Lower leg skin (tissue), 3 donors: ENCODE measurements around the gene IQUB.
"Not testable (repeated sequence)": the region's sequence is repeated elsewhere in the genome, so short reads cannot be mapped to it uniquely, and the experiment has no call there.

Source experiments
- POLR2A ChIP-seq, 2 donors: fragments of 450-650 bp; IDR thresholded peaks; one replicate each; pipeline ENCODE4 v1.6.1; 2016 to 2017; ENCODE audit warnings: antibody characterized with exemption in 2 of 2, mild to moderate bottlenecking in 1 of 2, moderate library complexity in 1 of 2
- TF ChIP-seq, protein P1 (sequence below), 3 donors: fragments of 450-650 bp; IDR thresholded peaks; one replicate each; pipeline ENCODE4 v1.5.1; 2016; ENCODE audit warnings: antibody characterized with exemption in 3 of 3, mild to moderate bottlenecking in 3 of 3, moderate library complexity in 2 of 3

DNA sequence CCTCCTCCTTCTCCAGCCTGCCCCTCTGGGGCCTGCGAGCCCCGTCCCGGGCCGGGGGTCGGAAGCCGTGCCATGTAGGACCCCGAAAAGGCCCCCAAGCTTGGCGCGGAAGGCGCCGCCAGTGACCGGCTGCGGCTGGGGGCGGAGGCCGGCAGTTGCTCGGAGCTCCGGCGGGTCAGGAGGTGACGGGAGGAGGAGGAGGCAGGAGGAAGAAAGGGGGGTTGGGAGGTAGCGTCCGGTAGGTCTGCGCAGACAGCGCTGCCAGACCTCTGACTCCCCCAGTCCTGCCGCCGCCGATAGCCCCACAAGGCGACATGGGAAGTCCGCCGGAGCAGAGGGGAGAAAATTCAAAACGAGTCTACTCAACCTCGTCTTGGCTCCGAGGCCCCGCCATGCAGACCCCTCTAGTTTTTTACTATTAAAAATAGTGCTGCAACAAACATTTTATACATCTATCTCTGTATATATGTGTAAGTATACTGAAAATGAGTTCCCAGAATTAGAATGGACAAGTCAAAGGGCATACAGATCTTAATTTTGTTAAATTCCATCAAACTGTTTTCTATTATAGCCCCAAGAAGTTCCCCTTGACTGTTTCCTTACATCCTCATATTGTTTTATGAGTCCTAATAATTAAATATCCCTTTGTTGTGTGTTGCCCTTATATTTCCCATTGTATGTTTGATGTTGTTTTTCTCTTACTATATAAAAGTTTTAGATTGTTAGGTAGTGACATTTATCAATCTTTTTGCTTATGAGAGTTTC, 1.4 kb downstream of the IQUB start:
- TF ChIP-seq, protein P1, sequence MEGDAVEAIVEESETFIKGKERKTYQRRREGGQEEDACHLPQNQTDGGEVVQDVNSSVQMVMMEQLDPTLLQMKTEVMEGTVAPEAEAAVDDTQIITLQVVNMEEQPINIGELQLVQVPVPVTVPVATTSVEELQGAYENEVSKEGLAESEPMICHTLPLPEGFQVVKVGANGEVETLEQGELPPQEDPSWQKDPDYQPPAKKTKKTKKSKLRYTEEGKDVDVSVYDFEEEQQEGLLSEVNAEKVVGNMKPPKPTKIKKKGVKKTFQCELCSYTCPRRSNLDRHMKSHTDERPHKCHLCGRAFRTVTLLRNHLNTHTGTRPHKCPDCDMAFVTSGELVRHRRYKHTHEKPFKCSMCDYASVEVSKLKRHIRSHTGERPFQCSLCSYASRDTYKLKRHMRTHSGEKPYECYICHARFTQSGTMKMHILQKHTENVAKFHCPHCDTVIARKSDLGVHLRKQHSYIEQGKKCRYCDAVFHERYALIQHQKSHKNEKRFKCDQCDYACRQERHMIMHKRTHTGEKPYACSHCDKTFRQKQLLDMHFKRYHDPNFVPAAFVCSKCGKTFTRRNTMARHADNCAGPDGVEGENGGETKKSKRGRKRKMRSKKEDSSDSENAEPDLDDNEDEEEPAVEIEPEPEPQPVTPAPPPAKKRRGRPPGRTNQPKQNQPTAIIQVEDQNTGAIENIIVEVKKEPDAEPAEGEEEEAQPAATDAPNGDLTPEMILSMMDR (IDR thresholded peaks at IDR 0.05), result not testable (repeated sequence)
- not testable (repeated sequence) for TF ChIP-seq POLR2A (IDR thresholded peaks at IDR 0.05)
